ENCODE measurements around the gene TCP11L1.

- TF ChIP-seq CTCF (tag by site-specific recombination; IDR thresholded peaks at IDR 0.05) (no peak), REST (tag by site-specific recombination; IDR thresholded peaks at IDR 0.05) (no peak), ZIC2 (tag by site-specific recombination; IDR thresholded peaks at IDR 0.05) (no peak), ZBTB7A (tag by site-specific recombination; IDR thresholded peaks at IDR 0.05; ENCODE audit: low read depth) (no peak), ZFP3 (tag by site-specific recombination; IDR thresholded peaks at IDR 0.05; ENCODE audit: low read depth) (no peak)
Measured at GRCh38 chr11:33062137-33062536, 22.8 kb downstream of the TCP11L1 start.
